Ureter (tissue), 1 donor: ENCODE results near the gene MRPL28. TPM values are rescaled to one million over a fixed set of nuclear protein-coding genes. Genes with fewer than 3 reads are reported as not detected.
"Not testable (repeated sequence)": the region's sequence is repeated elsewhere in the genome, so short reads cannot be mapped to it uniquely, and the experiment has no call there.

Source experiments
- DNase-seq: peaks from one replicate; pipeline ENCODE4 v3.0.0-alpha.2; 2020; ENCODE audit warnings: low spot score
- total RNA-seq: library from RNA; stranded (reverse); gene quantifications from one replicate; pipeline ENCODE4 v1.2.4, GENCODE V29; 2023
- donor health status: DM: yes; HTN: yes; CAD: no.

Gene MRPL28
- total RNA-seq, 1 donor from 2014 or later = 56.6 TPM

- no peak for DNase-seq
These were observed 21.6 kb upstream of the MRPL28 start for GRCh38 chr16:391885-392335.

- no peak for DNase-seq
These were observed 19.0 kb upstream of the MRPL28 start for GRCh38 chr16:389352-389751.

- DNase-seq = not testable (repeated sequence)
These were observed 17.7 kb upstream of the MRPL28 start for GRCh38 chr16:387761-388666.

- no peak for DNase-seq
These were observed 16.4 kb upstream of the MRPL28 start for GRCh38 chr16:386641-387156.

GRCh38 chr16:383326-384051 is 13.2 kb upstream of the MRPL28 start:
- DNase-seq = peak; percentile 83

- DNase-seq = no peak
These were observed 11.7 kb upstream of the MRPL28 start, which contains the start of gene PGAP6 for GRCh38 chr16:381789-382717. Gene PGAP6 (minus strand): TSS chr16:381978. CDS start chr16:381821, 157 bp downstream.

- no peak for DNase-seq
These were observed 10.9 kb upstream of the MRPL28 start for GRCh38 chr16:381012-381788.

GRCh38 chr16:380762-381011 is 10.3 kb upstream of the MRPL28 start:
- DNase-seq = no peak

GRCh38 chr16:379961-380761 is 9.8 kb upstream of the MRPL28 start:
- DNase-seq = no peak

GRCh38 chr16:379183-379960 is 9.0 kb upstream of the MRPL28 start:
- no peak for DNase-seq

GRCh38 chr16:378821-379182 is 8.5 kb upstream of the MRPL28 start:
- DNase-seq = no peak

- DNase-seq = not testable (repeated sequence)
These were observed 7.9 kb upstream of the MRPL28 start for GRCh38 chr16:378113-378820.

- DNase-seq = no peak
These were observed 7.1 kb upstream of the MRPL28 start for GRCh38 chr16:377419-377951.

GRCh38 chr16:376817-377418 is 6.6 kb upstream of the MRPL28 start:
- no peak for DNase-seq

- no peak for DNase-seq
These were observed 5.8 kb upstream of the MRPL28 start for GRCh38 chr16:375927-376816.

GRCh38 chr16:375212-375611 is 4.9 kb upstream of the MRPL28 start:
- no peak for DNase-seq

GRCh38 chr16:374616-374926 is 4.2 kb upstream of the MRPL28 start:
- DNase-seq = no peak
